ENCODE data around the gene GPR18.

The GPR18 gene

DNA sequence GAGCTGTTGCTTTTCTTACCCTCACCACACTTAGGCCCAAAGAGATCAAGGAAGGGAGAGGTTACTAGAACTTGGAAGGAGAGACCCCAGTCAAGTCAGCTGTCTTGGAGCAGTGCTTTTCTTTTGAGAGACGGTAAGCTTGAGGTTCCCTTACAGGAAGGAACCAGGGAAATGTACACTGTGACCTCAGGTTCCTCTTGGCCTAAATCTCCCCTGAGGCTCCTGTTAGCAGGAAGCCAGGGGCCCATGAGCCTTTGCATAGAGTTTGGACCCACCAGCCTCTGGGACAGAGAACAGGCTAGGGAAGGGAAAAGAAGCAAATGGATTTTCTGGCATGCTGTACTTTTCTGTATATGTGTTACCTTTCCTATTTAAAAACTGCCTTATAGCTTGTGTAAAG is 5.9 kb upstream of the GPR18 start:
- Histone ChIP-seq H3K9ac (ENCODE audit: low read depth, low read length) (no peak overlapping the region), H3K27me3 (ENCODE audit: insufficient read depth, low read length) (no peaks in the 10 kb centered on the region), H3K4me3 (ENCODE audit: low read length) (no peak overlapping the region), H3K36me3 (ENCODE audit: insufficient read depth, low read depth, low read length) (peaks cover 25% of the 10 kb centered on the region), H3K27ac (ENCODE audit: low read length) (no peak overlapping the region), H3K4me1 (ENCODE audit: insufficient read depth, low read length) (no peaks in the 10 kb centered on the region), H3K9me3 (ENCODE audit: insufficient read depth, low read depth, low read length) (no peaks in the 10 kb centered on the region)

DNA sequence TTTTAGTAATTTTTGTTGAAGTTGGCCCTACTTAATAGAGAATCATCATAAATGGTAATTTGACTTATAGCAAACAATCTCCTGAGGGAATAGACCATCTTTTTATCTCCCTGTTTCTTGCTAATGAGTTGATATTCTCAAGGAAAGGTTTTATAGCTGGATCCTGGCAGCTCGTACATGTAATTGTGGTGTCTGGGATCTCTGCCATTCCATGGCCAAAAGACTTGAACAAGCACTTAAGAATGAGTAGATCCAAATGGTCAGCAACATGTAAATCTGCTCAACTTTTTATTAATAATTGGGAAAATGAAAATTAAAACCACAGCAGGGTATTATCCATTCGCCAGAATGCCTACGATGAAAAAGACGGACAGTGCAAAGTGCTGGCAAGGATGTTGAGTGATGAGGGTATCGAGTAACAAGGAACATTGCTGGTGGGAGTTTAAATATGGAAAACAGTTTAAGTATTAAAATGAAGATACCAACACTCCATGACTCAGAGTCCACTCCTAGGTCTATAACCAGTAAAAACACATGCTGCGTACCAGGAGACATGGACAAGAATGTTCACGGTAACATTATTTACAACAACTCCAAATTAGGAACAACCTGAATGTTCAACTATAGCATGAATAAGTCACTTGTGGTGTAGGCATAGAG is 5.1 kb upstream of the GPR18 start:
- Histone ChIP-seq H3K9ac (ENCODE audit: low read depth, low read length) (no peak overlapping the region), H3K9me3 (ENCODE audit: insufficient read depth, low read depth, low read length) (no peaks in the 10 kb centered on the region), H3K27ac (ENCODE audit: low read length) (no peak overlapping the region), H3K4me3 (ENCODE audit: low read length) (no peak overlapping the region), H3K36me3 (ENCODE audit: insufficient read depth, low read depth, low read length) (peaks cover 25% of the 10 kb centered on the region), H3K27me3 (ENCODE audit: insufficient read depth, low read length) (no peaks in the 10 kb centered on the region), H3K4me1 (ENCODE audit: insufficient read depth, low read length) (no peaks in the 10 kb centered on the region)

DNA sequence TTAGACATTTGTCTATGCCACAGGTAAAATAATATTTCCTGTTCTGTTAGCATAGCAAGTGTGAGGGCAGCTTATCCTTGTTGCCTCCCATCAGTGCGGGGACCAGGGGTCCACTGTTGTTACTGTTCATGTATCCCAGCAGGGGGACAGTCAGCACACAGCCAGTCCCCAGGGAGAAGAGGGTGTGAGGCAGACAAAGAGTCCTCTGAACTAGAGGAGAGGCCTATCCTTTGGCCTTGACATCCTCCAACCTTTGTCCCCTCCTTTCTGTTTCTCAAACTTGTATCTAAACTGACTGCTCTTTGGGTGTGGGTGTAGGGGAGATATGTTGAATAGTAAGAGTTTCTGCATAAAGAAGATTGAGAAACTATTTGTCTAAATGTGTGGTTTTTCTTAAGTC is 2.9 kb upstream of the GPR18 start:
- H3K27me3 ChIP-seq (ENCODE audit: insufficient read depth, low read length) = no peaks in the 10 kb centered on the region
- no peak overlapping the region for H3K27ac ChIP-seq (ENCODE audit: low read length)
- no peaks in the 10 kb centered on the region for H3K9me3 ChIP-seq (ENCODE audit: insufficient read depth, low read depth, low read length)
- no peak overlapping the region for H3K9ac ChIP-seq (ENCODE audit: low read depth, low read length)
- no peak overlapping the region for H3K4me3 ChIP-seq (ENCODE audit: low read length)
- no peaks in the 10 kb centered on the region for H3K4me1 ChIP-seq (ENCODE audit: insufficient read depth, low read length)
- H3K36me3 ChIP-seq (ENCODE audit: insufficient read depth, low read depth, low read length) = peaks cover 25% of the 10 kb centered on the region

DNA sequence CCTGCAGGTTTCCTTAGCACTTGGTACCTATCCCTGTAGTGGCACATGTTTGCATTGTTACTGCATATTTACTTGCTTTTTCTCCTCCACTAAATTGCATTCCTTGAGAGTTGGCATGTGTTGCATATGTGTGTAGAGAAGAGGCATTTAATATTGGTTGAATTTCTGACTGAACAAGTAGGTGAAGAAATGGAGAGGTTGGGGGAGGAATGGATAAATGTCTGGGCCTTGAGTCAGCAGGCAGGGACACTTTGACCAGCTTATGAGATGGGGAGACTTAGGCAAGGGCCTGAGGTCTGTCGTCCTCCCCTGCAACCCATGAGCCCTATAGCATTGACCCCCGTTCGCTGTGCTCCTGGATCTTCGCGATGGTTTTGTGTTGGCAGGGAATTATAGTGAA is 2.0 kb upstream of the GPR18 start:
- H3K27me3 ChIP-seq (ENCODE audit: insufficient read depth, low read length) = no peaks in the 10 kb centered on the region
- H3K36me3 ChIP-seq (ENCODE audit: insufficient read depth, low read depth, low read length) = peaks cover 27% of the 10 kb centered on the region
- H3K9me3 ChIP-seq (ENCODE audit: insufficient read depth, low read depth, low read length) = no peaks in the 10 kb centered on the region
- H3K4me3 ChIP-seq (ENCODE audit: low read length) = no peak overlapping the region
- H3K4me1 ChIP-seq (ENCODE audit: insufficient read depth, low read length) = no peaks in the 10 kb centered on the region
- H3K27ac ChIP-seq (ENCODE audit: low read length) = no peak overlapping the region
- H3K9ac ChIP-seq (ENCODE audit: low read depth, low read length) = no peak overlapping the region

DNA sequence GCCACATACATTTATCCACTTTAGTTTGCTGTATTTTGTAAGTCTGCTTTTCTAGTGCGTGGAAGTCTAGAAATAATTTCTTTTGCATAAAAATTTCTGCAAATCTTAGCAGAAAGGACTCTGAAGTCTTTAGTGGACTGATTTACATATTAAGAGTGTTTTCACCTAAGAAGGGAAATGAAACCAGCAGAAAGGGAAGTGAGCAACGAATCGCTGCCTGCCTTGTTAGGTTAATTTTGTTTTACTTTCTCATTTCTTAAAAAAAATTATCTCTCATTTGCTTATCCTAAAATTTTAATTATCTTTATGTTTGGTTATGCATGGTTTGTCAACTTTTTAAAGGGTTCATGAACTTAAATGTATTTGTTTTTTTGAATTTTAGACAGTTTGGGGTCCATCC is 767 bp upstream of the GPR18 start:
- Histone ChIP-seq H3K27ac (ENCODE audit: low read length) (no peak overlapping the region), H3K9me3 (ENCODE audit: insufficient read depth, low read depth, low read length) (no peaks in the 10 kb centered on the region), H3K27me3 (ENCODE audit: insufficient read depth, low read length) (no peaks in the 10 kb centered on the region), H3K36me3 (ENCODE audit: insufficient read depth, low read depth, low read length) (peaks cover 32% of the 10 kb centered on the region), H3K4me3 (ENCODE audit: low read length) (no peak overlapping the region), H3K4me1 (ENCODE audit: insufficient read depth, low read length) (no peaks in the 10 kb centered on the region), H3K9ac (ENCODE audit: low read depth, low read length) (no peak overlapping the region)

DNA sequence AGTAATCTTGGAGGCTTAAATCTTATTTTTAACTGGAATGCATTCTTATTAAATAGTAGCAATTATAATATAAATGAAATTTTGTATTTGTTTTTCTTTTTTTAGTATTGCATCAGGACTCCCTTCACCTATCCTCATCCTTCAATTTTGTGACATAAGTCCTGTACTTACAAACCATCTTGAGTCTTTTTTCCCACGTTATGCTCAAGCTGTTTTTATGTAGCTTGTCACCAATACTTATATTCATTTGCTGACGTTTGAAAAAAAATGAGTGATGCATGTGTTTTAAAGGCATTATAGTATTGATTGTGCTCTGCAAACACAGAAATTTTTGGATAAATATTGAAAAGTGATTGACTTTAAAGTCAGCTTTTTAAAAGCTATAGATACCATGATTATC is 888 bp downstream of the GPR18 start:
- no peaks in the 10 kb centered on the region for H3K4me1 ChIP-seq (ENCODE audit: insufficient read depth, low read length)
- H3K27ac ChIP-seq (ENCODE audit: low read length) = no peak overlapping the region
- no peaks in the 10 kb centered on the region for H3K9me3 ChIP-seq (ENCODE audit: insufficient read depth, low read depth, low read length)
- no peak overlapping the region for H3K4me3 ChIP-seq (ENCODE audit: low read length)
- H3K36me3 ChIP-seq (ENCODE audit: insufficient read depth, low read depth, low read length) = peaks cover 22% of the 10 kb centered on the region
- no peak overlapping the region for H3K9ac ChIP-seq (ENCODE audit: low read depth, low read length)
- no peaks in the 10 kb centered on the region for H3K27me3 ChIP-seq (ENCODE audit: insufficient read depth, low read length)

DNA sequence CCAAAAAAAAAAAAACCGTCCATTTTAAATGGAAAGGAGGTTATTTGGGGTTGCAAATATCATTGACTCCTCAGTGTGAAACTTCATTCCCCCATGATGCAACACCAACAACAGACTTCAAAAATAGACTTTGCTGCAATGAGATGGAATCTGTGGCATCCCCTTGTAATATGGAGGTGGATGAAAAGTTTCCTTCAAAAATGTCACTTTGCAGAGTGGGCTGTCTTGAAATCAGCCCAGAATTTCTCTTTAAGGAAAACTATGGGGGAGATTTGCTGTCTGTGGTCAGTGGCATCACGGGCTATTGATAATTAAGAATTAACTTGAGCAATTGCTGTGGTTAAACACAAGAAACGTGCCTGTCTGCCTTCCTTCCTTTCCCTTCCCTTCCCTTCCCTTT is 1.5 kb downstream of the GPR18 start:
- H3K27ac ChIP-seq (ENCODE audit: low read length) = no peak overlapping the region

DNA sequence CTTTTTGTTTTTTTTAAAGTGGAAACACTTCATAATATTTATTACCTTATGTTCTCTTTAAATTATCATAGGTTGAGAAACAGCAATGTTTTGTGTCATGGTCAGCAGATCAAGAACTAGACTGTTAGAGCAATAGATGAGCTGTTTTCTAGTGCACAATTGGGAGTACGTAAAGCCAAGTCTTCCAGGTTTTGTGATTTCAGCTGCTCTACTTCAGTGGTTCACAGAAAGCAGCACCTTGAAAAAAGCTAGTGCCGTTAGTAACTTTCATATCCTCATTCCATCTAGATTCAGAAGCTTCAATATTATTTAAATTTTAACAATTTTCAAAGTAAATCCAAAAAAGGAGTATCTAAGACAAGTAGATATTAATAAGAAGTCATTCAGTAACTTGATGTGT is 1.9 kb downstream of the GPR18 start:
- Histone ChIP-seq H3K4me3 (ENCODE audit: low read length) (no peak overlapping the region), H3K36me3 (ENCODE audit: insufficient read depth, low read depth, low read length) (peaks cover 16% of the 10 kb centered on the region), H3K27me3 (ENCODE audit: insufficient read depth, low read length) (no peaks in the 10 kb centered on the region), H3K9ac (ENCODE audit: low read depth, low read length) (no peak overlapping the region), H3K9me3 (ENCODE audit: insufficient read depth, low read depth, low read length) (no peaks in the 10 kb centered on the region), H3K27ac (ENCODE audit: low read length) (no peak overlapping the region), H3K4me1 (ENCODE audit: insufficient read depth, low read length) (0 out of 2 replicates have a peak, but pooled peaks cover 3% of the 10 kb centered on the region)

More for the DNA sequence above, 1.5 kb downstream of the GPR18 start:
- Histone ChIP-seq H3K9ac (ENCODE audit: low read depth, low read length) (no peak overlapping the region), H3K4me1 (ENCODE audit: insufficient read depth, low read length) (no peaks in the 10 kb centered on the region), H3K36me3 (ENCODE audit: insufficient read depth, low read depth, low read length) (peaks cover 20% of the 10 kb centered on the region), H3K27me3 (ENCODE audit: insufficient read depth, low read length) (no peaks in the 10 kb centered on the region), H3K4me3 (ENCODE audit: low read length) (no peak overlapping the region), H3K9me3 (ENCODE audit: insufficient read depth, low read depth, low read length) (no peaks in the 10 kb centered on the region)

DNA sequence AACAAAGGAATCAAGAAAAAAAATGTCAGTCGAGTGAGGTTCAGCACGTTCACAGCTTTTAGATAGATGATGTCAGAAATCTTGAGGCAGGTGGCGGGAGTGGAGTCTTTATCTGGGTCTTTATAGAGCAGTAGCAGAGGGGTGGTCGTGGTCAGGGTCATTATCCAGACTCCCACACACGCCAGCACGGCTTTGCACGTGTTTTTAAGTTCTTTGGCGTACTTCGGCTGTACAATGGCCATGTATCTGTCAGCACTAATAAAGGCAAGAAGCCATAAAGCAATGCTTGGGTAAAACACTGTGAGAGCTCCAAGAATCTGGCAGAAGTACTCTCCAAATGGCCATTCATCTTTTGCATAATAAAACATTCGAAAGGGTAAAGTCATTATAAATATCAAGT is 2.9 kb downstream of the GPR18 start:
- no peak overlapping the region for H3K27ac ChIP-seq (ENCODE audit: low read length)
- no peak overlapping the region for H3K9ac ChIP-seq (ENCODE audit: low read depth, low read length)
- H3K9me3 ChIP-seq (ENCODE audit: insufficient read depth, low read depth, low read length) = no peaks in the 10 kb centered on the region
- 0 out of 2 replicates have a peak, but pooled peaks cover 7% of the 10 kb centered on the region for H3K4me1 ChIP-seq (ENCODE audit: insufficient read depth, low read length)
- H3K27me3 ChIP-seq (ENCODE audit: insufficient read depth, low read length) = no peaks in the 10 kb centered on the region
- H3K36me3 ChIP-seq (ENCODE audit: insufficient read depth, low read depth, low read length) = peaks cover 15% of the 10 kb centered on the region
- no peak overlapping the region for H3K4me3 ChIP-seq (ENCODE audit: low read length)

DNA sequence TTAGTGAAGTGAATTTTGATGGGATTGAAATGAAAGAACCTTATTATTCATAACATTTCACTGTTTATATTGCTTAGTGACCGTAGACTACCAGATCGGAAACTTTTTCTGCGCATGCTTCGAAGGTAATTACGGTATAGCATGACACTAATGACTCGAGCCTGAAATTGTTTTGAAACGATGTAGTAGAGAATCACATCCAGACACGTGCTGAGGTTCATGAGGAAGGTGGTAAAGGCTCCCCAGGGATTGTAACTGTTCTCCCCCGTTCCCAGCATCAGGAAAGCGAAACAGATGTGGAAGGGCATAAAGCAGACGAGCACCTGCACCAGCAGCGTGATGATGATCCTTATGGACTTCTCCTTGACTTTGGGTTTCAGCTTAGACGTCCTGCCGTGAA is 3.3 kb downstream of the GPR18 start:
- Histone ChIP-seq H3K4me3 (ENCODE audit: low read length) (no peak overlapping the region), H3K4me1 (ENCODE audit: insufficient read depth, low read length) (0 out of 2 replicates have a peak, but pooled peaks cover 7% of the 10 kb centered on the region), H3K9ac (ENCODE audit: low read depth, low read length) (no peak overlapping the region), H3K9me3 (ENCODE audit: insufficient read depth, low read depth, low read length) (no peaks in the 10 kb centered on the region), H3K27me3 (ENCODE audit: insufficient read depth, low read length) (no peaks in the 10 kb centered on the region), H3K27ac (ENCODE audit: low read length) (no peak overlapping the region), H3K36me3 (ENCODE audit: insufficient read depth, low read depth, low read length) (peaks cover 10% of the 10 kb centered on the region)

DNA sequence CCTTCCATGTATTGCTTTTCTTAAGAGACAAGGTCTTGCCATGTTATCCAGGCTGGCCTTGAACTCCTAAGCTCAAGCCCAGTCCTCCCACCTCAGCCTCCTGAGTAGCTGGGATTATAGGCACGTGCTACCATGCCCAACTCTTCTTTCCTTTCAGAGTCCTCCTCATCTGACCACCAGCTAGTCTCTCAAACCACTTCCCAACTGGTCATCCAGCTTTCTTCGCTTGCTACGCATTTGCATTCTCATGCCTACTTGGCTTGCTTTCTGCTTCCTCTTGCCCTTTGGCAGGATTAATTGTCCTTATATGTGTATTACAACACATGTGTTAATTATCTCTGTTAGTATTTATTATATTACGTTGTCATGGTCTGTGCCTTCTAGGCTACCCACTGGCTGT is 6.3 kb downstream of the GPR18 start:
- Histone ChIP-seq H3K9ac (ENCODE audit: low read depth, low read length) (no peak overlapping the region), H3K4me1 (ENCODE audit: insufficient read depth, low read length) (0 out of 2 replicates have a peak, but pooled peaks cover 7% of the 10 kb centered on the region), H3K9me3 (ENCODE audit: insufficient read depth, low read depth, low read length) (no peaks in the 10 kb centered on the region), H3K4me3 (ENCODE audit: low read length) (no peak overlapping the region), H3K27ac (ENCODE audit: low read length) (no peak overlapping the region), H3K27me3 (ENCODE audit: insufficient read depth, low read length) (no peaks in the 10 kb centered on the region), H3K36me3 (ENCODE audit: insufficient read depth, low read depth, low read length) (peaks cover 7% of the 10 kb centered on the region; the same call in 1 of the 2 replicates)

DNA sequence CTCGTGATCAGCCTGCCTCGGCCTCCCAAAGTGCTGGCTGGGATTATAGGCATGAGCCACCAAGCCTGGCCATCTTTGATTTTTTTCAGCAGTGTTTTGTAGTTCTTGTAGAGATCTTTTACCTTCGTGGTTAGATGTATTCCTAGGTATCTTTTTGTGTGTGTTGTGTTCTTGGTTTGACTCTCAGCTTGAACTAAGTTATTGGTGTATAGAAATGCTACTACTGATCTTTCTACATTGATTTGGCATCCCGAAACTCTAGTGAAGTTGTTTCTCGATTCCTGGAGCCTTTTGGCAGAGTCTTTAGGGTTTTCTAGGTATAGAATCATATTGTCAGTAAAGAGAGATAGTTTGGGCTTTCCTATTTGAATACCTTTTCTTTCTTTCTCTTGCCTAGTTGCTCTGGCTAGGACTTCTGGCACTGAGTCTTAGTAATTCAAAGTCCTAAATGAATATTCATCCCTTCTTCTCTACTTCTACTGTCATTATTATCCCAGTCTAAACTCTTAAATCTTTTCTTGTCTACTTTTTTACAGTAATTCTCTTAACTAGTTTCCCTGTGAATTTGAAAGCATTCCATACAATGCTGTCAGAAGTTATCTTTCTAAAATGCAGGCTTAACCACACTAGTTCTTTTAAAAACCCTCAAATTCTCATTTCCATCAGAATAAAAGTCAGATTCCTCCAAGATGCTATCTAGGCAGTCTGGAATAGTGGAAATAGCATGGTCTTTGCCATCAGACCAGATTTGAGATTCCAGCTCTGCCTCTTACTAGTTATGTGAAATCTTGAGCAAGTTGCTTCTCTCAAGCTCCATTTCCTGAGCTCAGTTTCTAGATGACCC is 7.0 kb downstream of the GPR18 start:
- H3K36me3 ChIP-seq (ENCODE audit: insufficient read depth, low read depth, low read length) = peaks cover 11% of the 10 kb centered on the region

More for the DNA sequence above, 7.0 kb downstream of the GPR18 start:
- Histone ChIP-seq H3K27me3 (ENCODE audit: insufficient read depth, low read length) (no peaks in the 10 kb centered on the region), H3K27ac (ENCODE audit: low read length) (no peak overlapping the region), H3K9me3 (ENCODE audit: insufficient read depth, low read depth, low read length) (no peaks in the 10 kb centered on the region), H3K4me3 (ENCODE audit: low read length) (no peak overlapping the region), H3K9ac (ENCODE audit: low read depth, low read length) (no peak overlapping the region), H3K4me1 (ENCODE audit: insufficient read depth, low read length) (0 out of 2 replicates have a peak, but pooled peaks cover 7% of the 10 kb centered on the region)
